ENCODE data around the gene CFAP107. TPM values are rescaled to one million over a fixed set of nuclear protein-coding genes. Genes with fewer than 3 reads are reported as not detected.

CFAP107 gene
- total RNA-seq, 1 donor from 2014 or later = not detected

GRCh38 chr1:12703821-12704451 lies 42.1 kb upstream of the CFAP107 start:
- TF ChIP-seq EZH2 (IDR thresholded peaks at IDR 0.05; ENCODE audit: insufficient read depth, low read length) (no peak), CTCF (IDR thresholded peaks at IDR 0.05; ENCODE audit: insufficient read depth, low read depth, low read length) (no peak)
- Histone ChIP-seq H3K4me3 (ENCODE audit: insufficient read depth, low read depth, low read length) (no peak overlapping the region), H3K4me1 (ENCODE audit: insufficient read depth, low read length) (no peaks in the 10 kb centered on the region), H3K79me2 (ENCODE audit: insufficient read depth, low read length) (no peaks in the 10 kb centered on the region), H3K4me2 (ENCODE audit: low read length) (no peak overlapping the region), H3K27ac (ENCODE audit: low read depth, low read length) (no peak overlapping the region), H3K9me3 (ENCODE audit: insufficient read depth, low read depth, low read length) (peaks cover 10% of the 10 kb centered on the region), H3K27me3 (ENCODE audit: insufficient read depth, low read length) (no peaks in the 10 kb centered on the region), H4K20me1 (ENCODE audit: insufficient read depth, low read length) (no peaks in the 10 kb centered on the region), H3K9ac (ENCODE audit: low read length) (no peak overlapping the region), H2AFZ (ENCODE audit: low read depth, low read length) (no peak overlapping the region), H3K36me3 (ENCODE audit: insufficient read depth, low read length) (no peaks in the 10 kb centered on the region)
- peaks cover 19% of the 10 kb centered on the region for H3K9me3 Mint-ChIP-seq (ENCODE audit: unreplicated experiment)
- no peaks in the 10 kb centered on the region for H3K4me1 Mint-ChIP-seq (ENCODE audit: low read depth, unreplicated experiment)
- no peak overlapping the region for H3K27ac Mint-ChIP-seq (ENCODE audit: unreplicated experiment)
- H3K36me3 Mint-ChIP-seq (ENCODE audit: low read depth, unreplicated experiment) = peaks cover 1% of the 10 kb centered on the region
- H3K4me3 Mint-ChIP-seq (ENCODE audit: unreplicated experiment) = no peak overlapping the region
- peaks cover 2% of the 10 kb centered on the region for H3K27me3 Mint-ChIP-seq (ENCODE audit: low read depth, unreplicated experiment)
- FAIRE-seq (no peak), DNase-seq (ENCODE audit: low read depth) (no peak)

DNA sequence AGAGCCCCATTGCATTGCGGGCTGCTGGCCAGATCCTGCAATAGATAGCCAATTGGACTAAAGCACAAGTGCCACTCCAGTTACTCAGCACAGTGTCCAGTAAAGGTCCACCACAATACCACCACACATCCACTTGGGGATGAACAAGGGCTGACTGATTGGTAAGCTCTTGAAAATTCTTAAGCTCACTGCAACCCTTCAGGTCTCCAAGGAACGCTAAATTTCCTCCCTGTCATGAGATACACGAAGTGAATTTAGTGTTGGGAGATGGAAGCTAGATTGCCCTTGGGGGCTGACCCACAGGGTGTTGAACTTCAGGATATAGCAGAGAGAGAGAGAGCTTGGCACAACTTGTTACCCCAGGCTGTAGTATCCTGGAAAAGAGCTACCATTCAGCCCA lies 39.9 kb upstream of the CFAP107 start:
- Histone ChIP-seq H3K36me3 (ENCODE audit: insufficient read depth, low read length) (no peaks in the 10 kb centered on the region), H3K9me3 (ENCODE audit: insufficient read depth, low read depth, low read length) (peaks cover 10% of the 10 kb centered on the region), H3K27ac (ENCODE audit: low read depth, low read length) (no peak overlapping the region), H3K27me3 (ENCODE audit: insufficient read depth, low read length) (no peaks in the 10 kb centered on the region), H3K79me2 (ENCODE audit: insufficient read depth, low read length) (no peaks in the 10 kb centered on the region), H2AFZ (ENCODE audit: low read depth, low read length) (no peak overlapping the region), H3K4me2 (ENCODE audit: low read length) (no peak overlapping the region), H3K4me3 (ENCODE audit: insufficient read depth, low read depth, low read length) (no peak overlapping the region), H4K20me1 (ENCODE audit: insufficient read depth, low read length) (no peaks in the 10 kb centered on the region), H3K9ac (ENCODE audit: low read length) (no peak overlapping the region), H3K4me1 (ENCODE audit: insufficient read depth, low read length) (no peaks in the 10 kb centered on the region)
- Mint-ChIP-seq H3K36me3 (ENCODE audit: low read depth, unreplicated experiment) (peaks cover 1% of the 10 kb centered on the region), H3K4me1 (ENCODE audit: low read depth, unreplicated experiment) (peaks cover 5% of the 10 kb centered on the region), H3K4me3 (ENCODE audit: unreplicated experiment) (no peak overlapping the region), H3K9me3 (ENCODE audit: unreplicated experiment) (peaks cover 14% of the 10 kb centered on the region), H3K27ac (ENCODE audit: unreplicated experiment) (no peak overlapping the region), H3K27me3 (ENCODE audit: low read depth, unreplicated experiment) (no peaks in the 10 kb centered on the region)
- no peak for DNase-seq (ENCODE audit: low read depth)
- no peak for FAIRE-seq
- TF ChIP-seq EZH2 (IDR thresholded peaks at IDR 0.05; ENCODE audit: insufficient read depth, low read length) (no peak), CTCF (IDR thresholded peaks at IDR 0.05; ENCODE audit: insufficient read depth, low read depth, low read length) (no peak)

DNA sequence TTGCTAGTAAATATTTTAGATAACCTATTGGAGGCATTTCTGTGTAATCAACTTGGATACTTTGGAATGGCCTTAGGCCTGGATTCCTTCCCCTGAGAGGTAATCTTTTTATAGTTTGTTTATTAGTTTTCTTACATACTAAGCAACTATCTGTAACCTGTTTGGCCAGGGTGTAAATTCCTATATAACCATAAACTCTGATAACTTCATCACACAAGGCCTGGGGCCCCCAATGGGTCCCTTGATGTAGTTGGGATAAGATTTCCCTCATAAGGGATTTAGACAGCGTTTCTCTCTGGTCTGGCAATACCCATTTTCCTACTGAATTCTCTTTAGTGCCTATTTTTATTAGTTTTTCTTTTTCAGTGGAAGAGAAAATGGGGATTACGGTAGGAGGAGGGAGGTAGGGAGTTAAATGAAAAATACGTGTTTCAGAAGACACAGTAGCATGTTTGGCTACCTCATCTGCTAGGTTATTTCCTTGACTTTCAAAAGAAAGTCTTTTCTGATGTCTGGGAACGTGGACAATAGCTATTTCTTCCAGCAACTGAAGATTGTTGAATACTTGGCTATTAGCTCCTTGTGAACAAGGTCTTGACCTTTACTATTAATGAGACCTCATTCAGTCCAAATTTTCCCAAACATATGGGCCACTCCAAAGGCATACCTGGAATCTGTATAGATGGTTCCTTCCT lies 37.5 kb upstream of the CFAP107 start:
- no peak for TF ChIP-seq EZH2 (IDR thresholded peaks at IDR 0.05; ENCODE audit: insufficient read depth, low read length)
- no peak for TF ChIP-seq CTCF (IDR thresholded peaks at IDR 0.05; ENCODE audit: insufficient read depth, low read depth, low read length)
- H3K27me3 ChIP-seq (ENCODE audit: insufficient read depth, low read length) = no peaks in the 10 kb centered on the region
- no peaks in the 10 kb centered on the region for H4K20me1 ChIP-seq (ENCODE audit: insufficient read depth, low read length)
- no peak overlapping the region for H3K4me3 Mint-ChIP-seq (ENCODE audit: unreplicated experiment)
- H3K36me3 ChIP-seq (ENCODE audit: insufficient read depth, low read length) = no peaks in the 10 kb centered on the region
- no peaks in the 10 kb centered on the region for H3K4me1 ChIP-seq (ENCODE audit: insufficient read depth, low read length)
- FAIRE-seq (no peak), DNase-seq (ENCODE audit: low read depth) (no peak)
- H3K9me3 ChIP-seq (ENCODE audit: insufficient read depth, low read depth, low read length) = peaks cover 4% of the 10 kb centered on the region
- peaks cover 10% of the 10 kb centered on the region for H3K9me3 Mint-ChIP-seq (ENCODE audit: unreplicated experiment)
- H3K27ac Mint-ChIP-seq (ENCODE audit: unreplicated experiment) = no peak overlapping the region
- no peaks in the 10 kb centered on the region for H3K79me2 ChIP-seq (ENCODE audit: insufficient read depth, low read length)
- H3K4me3 ChIP-seq (ENCODE audit: insufficient read depth, low read depth, low read length) = no peak overlapping the region
- H3K4me2 ChIP-seq (ENCODE audit: low read length) = no peak overlapping the region
- H3K27me3 Mint-ChIP-seq (ENCODE audit: low read depth, unreplicated experiment) = no peaks in the 10 kb centered on the region
- H3K27ac ChIP-seq (ENCODE audit: low read depth, low read length) = no peak overlapping the region
- H3K4me1 Mint-ChIP-seq (ENCODE audit: low read depth, unreplicated experiment) = peaks cover 16% of the 10 kb centered on the region
- H3K36me3 Mint-ChIP-seq (ENCODE audit: low read depth, unreplicated experiment) = peaks cover 1% of the 10 kb centered on the region
- H3K9ac ChIP-seq (ENCODE audit: low read length) = no peak overlapping the region
- no peak overlapping the region for H2AFZ ChIP-seq (ENCODE audit: low read depth, low read length)

Data from astrocyte (in vitro differentiated cells and primary cell).